ENCODE measurements around the gene BCAS4. TPM values are rescaled to one million over a fixed set of nuclear protein-coding genes. Genes with fewer than 3 reads are reported as not detected.

The BCAS4 gene, protein sequence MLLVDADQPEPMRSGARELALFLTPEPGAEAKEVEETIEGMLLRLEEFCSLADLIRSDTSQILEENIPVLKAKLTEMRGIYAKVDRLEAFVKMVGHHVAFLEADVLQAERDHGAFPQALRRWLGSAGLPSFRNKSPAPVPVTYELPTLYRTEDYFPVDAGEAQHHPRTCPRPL
- 11.1 and 11.7 TPM in 2 replicates for total RNA-seq

DNA sequence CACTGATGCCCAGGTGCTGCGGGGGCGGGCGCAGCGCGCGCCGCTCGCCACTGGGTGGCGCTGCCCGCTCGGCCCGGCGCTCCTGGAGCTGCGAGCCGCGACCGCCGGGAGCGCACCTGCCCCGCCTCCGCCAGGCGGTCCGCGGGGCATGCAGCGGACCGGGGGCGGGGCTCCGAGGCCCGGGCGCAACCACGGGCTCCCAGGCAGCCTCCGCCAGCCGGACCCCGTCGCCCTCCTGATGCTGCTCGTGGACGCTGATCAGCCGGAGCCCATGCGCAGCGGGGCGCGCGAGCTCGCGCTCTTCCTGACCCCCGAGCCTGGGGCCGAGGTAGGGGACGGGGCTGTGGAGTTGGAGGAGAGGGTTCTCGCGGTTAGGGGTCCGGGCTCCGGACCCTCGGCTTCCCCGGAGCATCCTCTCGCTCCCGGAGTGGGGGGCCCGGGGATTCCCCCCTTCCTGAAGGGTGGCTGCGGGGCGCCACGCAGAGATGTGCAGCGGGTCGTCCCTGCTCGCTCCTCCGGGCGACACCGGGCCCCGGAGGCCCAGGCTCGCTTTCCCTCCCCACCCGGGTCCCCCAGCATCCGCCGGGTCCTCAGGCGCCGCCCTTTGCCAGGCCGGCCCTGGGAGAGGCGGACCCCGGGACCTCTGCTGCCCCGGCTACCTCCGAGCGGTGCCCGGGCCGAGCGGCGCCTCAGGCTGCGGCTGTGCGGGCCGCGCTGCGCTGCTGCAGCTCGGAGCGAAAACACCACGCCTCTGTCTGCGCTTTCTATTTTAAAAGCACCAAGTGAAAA is at the start of gene BCAS4:
Gene BCAS4 (plus strand): TSS at position 216 of the 789 bp plus-strand sequence. CDS start 23 bp downstream, at position 239.

Other genes with a start within 250 kb of the BCAS4 start
- 21.7 and 37.7 TPM in 2 replicates for gene RIPOR3, start 103.5 kb upstream of the BCAS4 start, total RNA-seq
- gene PARD6B, start 63.5 kb upstream of the BCAS4 start, total RNA-seq: 0.37 and 1.00 TPM in 2 replicates
- gene ADNP, start 136.4 kb downstream of the BCAS4 start, total RNA-seq: 20.2 and 21.5 TPM in 2 replicates
- gene DPM1, start 163.5 kb downstream of the BCAS4 start, total RNA-seq: 63.6 and 64.6 TPM in 2 replicates
- gene MOCS3, start 163.8 kb downstream of the BCAS4 start, total RNA-seq: 7.3 and 8.7 TPM in 2 replicates
- gene KCNG1, start 228.0 kb downstream of the BCAS4 start, total RNA-seq: 11.8 and 16.7 TPM in 2 replicates

All from smooth muscle cell of bladder (primary cell).